GM11168 (cell line): ENCODE results near the gene SNORC.

ENCODE experiments used
- in situ Hi-C: fragments of 300-500 bp; cut with MboI; formaldehyde crosslinking; loops from one replicate; pipeline ENCODE4 v1.12.0; 2022; ENCODE audit warnings: low sequenced_read_pairs; ENCODE audit not compliant: unreplicated experiment

SNORC gene

DNA sequence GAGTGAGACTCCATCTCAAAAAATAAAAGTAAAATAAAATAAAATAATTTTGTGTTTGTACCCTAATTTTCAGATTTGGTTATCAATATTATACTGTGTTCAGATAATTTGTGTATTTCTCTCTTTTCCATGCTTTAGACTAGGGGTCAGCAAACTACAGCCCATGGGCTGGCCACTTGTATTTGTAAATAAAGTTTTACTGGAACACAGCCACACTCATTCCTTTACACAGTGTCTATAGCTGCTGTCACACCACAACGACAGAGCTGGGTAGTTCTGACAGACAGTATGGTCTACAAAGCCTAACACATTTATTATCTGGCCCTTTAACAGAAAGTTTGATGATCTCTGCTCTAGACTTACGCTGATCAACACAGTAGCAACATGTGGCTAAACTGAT, 43.8 kb downstream of the SNORC start:
- in situ Hi-C loops = no loop called here

DNA sequence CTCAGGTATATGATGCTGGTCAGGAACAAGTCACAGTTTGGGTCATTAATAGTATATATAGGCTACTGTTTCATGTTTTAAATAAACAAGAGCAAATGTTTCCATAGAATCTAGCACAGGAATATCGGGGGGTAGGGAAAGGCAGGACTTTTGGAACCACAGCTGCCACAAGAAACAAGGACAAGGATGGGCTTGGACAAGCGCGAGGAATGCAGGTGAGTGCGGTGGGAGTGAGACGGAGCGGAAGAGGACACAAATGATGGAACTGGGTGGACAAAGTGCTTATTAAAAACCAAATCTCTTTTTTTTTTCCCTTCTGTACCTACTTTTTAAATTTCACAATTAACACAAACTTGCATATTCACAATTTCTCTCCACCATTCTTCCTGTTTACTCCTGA, 49.1 kb downstream of the SNORC start:
- in situ Hi-C loops = no loop called here

DNA sequence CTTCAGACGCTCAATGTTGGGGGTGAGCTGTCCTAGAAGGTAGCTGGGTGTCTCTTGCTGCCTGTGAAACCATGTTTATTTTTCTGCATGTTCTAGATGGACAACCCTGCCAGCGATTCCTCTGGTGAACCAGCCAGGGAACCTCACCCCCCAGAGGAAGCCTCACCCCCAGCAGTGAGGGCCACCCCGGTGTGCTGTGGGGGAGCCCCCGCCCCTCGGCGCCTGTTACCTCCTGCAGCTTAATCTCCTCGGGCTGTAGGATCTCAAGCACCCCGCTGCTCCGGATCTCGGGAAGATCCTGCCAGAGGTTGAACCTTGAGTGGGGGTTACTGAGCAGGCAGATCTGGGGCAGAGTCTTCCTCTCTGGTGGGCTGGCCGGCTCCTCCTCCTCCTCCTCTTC, 50.0 kb downstream of the SNORC start:
- in situ Hi-C loops = no loop called here

DNA sequence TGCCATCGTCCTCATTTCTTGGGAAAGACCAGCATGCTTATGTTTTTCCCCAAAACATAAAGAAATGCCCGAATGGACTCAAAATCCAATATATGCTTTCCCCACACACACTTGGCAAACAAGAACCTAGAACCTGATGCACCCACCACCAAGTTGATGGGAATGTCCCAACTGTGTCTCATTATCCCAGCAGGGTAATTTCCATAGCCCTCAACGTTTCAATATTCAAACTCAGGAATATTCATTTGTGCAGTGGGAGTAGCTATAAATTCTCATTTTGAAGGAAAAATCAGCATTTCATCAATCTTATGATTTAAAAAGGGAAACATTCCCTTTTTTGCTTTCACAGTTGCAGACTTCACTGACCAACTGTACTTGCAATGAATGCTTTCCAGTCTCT, 50.7 kb downstream of the SNORC start:
- in situ Hi-C loops = no loop called here

DNA sequence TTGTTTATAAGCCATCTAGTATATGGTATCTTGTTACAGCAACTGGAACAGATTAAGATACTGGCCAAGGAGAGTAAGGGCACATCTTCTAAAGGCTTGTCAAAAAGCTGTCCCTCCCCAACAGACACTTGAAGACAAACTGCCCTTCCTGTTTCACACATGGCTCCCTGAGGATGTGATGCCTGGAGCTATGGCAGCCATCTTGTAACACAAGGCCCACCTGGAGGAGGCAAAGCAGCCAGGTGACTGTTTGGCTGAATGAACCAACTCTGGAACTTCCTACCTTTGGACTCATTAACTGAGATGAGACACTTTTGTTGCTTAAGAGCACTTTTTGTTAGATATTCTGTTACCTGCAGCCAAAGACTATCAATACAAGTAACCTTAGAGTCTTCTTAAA, 54.4 kb downstream of the SNORC start:
- in situ Hi-C loops = no loop called here

DNA sequence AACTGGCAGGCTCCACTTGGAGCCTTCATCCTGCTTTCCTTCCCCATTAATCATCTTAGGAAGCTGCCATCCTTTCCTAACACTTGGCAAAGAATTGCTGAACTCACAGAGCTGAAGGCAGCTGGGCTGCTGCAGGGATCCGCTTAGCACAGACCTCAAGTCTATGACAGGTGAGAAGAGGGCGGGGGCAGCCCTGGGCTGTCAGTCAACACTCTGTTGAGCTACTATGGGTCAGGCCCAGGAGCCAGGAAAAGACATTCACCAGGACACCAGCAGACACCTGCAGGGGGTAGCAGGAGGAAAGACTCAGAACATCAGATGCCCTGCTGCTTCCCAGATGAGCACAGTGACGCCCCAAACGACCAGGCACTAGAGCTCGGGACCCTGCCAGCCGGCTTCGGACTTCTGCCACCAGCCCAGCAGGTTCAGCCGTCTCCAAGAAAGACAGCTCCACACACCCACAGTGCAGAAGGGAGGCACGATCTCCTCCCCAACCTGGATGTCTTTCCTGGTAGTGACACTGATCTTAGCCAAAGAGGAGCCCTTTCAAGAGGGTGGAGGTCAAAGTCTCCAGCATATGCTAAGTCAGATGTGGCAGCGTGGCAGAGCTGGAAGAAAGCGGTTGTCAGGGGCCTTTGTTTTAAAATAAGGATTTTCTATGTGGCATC, 55.2 kb downstream of the SNORC start:
- in situ Hi-C loops = no loop called here

DNA sequence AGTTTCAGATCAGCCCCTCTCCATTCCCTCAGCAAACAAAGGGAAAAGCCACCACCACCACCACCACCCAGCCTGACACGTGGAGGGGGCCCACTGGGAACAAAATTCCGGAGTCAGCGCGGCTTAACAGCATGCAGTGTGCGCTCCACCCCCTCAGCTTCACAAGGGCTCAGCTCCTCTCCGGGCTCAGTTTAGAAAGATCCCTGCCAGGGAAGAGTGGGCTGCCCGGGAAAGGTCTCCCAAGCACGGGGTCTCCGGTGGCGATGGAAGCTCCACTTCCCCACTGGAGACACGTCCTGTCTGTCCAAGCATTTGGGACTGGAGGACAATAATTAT, 55.7 kb downstream of the SNORC start:
- in situ Hi-C loops = no loop called here

DNA sequence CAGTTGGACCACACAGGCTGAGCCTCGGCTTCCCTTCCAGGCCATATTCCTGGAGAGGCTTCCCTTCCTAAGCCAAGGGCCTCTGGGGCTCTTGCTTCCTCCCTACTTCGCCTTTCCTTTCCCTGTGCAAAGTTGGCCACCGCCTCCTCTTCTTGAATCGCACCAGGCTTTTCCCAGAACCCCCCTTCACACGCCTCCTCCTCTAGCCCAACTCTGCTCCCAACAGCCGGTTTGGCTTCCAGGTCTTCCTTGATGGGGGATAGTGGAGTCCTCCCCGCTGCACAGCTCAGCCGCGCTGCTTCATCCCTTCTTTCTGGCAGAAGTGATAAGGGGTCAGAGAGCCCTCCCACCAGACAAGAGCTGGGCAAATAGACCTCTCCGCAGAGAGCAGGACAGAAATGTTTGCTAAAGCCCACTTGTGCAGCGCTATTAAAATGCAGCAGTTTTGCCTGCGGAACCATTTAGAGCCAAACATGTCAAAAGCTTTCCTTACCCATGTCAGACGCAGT, 56.4 kb downstream of the SNORC start:
- in situ Hi-C loops = no loop called here

DNA sequence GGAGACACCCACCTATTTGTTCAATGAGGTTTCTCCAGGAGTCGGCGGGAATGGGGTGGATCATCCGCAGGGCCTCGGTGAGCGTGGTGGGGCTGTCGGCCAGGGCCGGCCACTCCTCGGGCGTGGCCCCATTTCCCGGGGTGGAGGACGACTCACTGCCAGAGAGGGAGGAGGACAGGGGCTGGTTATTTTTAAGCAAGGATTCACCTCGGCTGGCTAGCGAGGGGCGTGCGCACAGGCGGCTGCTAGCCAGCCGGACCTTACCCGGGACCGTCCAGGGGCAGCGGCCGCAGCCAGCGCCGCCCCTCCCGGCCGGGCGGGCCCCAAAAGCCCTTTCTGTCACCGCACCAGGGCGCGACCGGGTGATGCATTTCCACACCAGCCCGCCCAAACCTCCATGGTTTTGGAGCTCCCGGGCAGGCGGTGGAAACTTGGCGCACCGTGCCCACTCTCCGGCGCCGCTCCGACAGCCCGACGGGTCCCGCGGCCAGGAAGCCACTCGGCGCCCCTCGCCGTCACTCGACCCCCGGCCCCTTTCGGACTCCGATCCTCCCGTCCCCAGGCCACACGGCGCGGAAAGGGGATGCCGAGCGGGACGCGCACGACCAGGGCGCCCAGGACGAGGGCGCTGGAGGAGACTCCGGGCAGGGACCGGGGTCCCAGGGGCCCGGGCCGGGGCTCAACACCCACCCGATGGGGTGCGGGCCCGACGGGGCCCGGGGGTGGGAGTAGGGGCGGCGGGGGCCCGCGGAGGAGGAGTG, 57.1 kb downstream of the SNORC start:
- in situ Hi-C loops = no loop called here

DNA sequence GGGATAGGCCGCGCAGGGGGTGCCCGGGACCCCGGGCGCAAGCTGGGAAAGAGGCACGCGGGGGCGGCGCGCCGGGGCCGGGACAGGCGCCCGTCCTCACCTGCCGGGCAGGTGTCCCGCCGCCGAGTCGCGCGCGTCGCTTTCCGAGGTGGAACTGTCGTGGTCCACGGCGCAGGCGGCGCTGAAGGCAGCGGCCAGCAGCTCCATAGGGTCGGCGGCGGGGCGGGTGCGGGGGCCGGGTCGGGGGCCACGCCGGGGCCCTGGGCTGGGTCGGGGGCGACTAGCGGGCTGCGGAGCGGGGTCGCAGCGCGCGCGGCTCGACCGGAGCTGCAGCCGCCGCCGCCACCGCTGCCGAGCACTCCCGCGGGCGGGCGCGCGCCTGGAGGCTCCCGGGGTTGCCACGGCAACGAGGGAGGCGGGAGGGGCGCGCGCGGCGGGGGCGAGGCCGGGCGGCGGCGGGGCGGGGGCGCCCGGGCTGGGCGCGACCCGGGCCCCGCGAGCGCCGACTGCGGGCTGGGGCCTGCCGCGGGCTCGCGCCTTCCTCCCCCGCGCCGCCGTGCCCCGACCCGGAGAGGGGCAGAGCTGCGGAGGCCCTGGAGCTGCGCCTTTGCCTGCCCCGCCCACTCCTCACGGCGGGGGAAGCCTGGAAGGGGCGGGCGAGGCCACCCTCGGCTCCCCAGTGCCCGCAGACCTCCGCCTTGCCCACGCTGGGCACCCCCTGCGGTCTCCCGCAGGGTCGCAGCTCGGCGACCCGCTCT, 57.9 kb downstream of the SNORC start:
- in situ Hi-C loops = no loop called here
